SK-N-DZ (cell line): Measurements from ENCODE around the gene NSUN6.

ENCODE experiments used
- DNase-seq: peaks from one replicate; pipeline ENCODE4 v3.0.0-alpha.2; 2015; ENCODE audit warnings: low spot score

Gene NSUN6

DNA sequence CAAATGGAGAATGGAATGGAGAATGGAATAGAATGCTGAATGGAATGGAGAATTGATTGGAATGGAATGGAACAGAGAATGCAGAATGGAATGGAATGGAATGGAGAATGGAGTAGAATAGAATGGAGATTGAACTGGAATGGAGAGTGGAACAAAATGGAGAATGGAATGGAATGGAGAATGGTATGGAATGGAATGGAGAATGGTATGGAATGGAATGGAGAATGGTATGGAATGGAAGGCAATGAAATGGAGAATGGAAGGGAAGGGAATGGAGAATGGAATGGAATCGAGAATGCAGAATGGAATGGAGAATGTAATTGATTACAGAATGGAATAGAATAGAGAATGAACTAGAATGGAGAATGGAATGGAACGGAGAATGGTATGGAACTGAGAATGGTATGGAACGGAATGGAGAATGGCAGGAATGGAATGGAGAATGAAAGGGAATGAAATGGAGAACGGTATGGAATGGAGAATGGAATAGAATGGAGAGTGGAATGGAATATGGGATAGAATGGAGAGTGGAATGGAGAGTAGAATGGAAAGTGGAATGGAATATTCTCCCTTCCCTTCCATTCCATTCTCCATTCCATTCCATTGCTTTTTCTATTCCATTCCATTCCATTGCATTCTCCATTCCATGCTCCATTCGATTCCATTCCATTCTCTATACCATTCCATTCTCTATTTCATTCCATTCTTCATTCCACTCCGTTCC is 88.2 kb downstream of the NSUN6 start:
- DNase-seq, result no peak

DNA sequence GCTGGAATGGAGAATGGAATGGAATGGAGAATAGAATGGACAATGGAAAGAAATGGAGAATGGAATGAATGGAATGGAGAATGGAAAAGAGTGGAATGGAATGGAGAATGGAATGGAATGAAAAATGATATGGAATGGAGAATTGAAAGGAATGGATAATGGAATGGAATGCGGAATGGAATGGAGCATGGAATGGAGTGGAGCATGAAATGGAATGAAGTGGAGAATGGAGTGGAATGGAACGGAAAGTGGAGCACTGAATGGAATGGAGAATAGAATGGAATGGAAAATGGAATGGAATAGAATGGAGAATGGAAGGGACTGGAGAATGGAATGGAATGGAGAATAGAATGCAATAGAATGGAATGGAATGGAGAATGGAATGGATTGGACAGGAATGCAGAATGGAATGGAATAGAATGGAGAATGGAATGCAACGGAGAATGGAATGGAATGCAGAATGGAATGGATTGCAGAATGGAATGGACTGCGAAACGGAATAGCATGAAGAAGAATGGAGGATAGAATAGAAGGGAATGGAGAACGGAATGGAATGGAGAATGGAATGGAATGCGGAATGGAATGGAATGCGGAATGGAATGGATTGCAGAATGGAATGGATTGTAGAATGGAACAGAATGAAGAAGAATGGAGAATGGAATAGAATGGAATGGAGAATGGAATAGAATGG is 89.4 kb downstream of the NSUN6 start:
- DNase-seq, result no peak

DNA sequence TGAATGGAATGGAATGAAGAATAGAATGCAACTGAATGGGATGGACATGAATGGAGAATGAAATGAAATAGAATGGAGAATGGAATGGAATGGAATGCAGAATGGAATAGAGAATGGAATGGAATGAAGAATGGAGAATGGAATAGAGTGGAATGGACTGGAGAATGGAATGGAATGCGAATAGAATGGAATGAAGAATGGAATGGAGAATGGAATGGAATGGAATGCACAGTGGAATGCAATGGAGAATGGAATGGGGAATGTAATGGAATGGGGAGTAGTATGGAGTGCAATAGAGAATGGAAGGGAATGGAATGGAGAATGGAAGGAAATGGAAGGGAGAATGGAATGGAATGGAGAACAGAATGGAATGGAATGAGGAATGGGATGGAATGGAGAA is 93.4 kb downstream of the NSUN6 start:
- DNase-seq, result no peak

DNA sequence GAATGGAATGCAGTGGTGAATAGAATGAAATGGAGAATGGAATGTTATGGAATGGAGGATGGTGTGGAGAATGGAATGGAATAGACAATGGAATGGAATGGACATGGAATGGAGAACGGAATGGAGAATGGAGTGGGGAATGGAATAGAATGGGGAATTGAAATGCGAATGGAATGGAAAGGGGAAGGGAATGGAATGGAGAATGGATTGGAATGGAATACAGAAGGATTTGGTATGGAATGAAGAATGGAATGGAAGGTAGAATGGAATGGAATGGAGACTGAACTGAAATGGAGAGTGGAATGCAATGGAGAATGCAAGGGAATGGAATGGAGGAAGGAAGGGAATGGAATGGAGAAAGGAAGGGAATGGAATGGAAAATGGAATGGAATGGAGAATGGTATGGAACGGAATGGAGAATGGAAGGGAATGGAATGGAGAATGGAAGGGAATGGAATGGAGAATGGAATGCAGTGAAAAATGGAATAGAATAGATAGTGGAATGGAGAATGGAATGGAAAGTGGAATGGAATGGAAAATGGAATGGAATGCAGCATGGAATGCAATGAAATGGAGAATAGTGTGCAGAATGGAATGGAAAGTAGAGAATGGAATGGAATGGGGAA is 94.8 kb downstream of the NSUN6 start:
- DNase-seq, result no peak

DNA sequence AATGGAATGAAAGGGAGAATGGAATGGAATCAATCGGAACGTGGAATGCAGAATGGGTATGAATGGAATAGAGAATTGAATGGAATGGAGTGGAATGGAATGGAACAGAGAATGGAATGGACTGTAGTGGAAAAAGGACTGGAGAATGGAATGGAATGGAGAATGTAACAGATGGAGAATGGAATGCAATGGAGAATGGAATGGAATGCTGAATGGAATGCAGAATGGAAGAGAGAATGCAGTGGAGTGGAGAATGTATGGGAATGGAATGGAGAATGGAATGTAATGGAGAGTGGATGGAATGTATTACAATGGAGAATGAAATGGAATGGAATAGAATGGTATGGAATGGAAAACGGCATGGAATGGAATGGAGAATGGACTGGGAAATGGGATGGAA is 96.9 kb downstream of the NSUN6 start:
- no peak for DNase-seq

DNA sequence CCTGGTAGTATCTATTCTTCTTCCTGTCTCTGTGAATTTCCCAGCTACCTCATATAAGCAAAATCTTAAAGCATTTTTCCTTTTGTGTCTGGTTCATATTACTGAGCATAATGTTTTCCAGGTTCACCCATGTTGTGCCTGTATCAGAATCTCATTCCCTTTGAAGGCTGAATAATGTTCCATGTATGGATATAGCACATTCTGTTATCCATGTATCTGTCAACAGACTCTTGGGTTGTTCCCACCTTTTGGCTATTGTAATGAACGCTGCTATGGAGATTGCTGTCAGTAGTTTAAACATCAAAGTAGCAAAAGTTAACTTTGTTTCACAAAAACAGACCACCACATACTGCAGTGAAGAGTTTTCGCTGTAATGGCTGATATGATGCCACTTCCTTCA is 99.9 kb downstream of the NSUN6 start:
- no peak for DNase-seq

DNA sequence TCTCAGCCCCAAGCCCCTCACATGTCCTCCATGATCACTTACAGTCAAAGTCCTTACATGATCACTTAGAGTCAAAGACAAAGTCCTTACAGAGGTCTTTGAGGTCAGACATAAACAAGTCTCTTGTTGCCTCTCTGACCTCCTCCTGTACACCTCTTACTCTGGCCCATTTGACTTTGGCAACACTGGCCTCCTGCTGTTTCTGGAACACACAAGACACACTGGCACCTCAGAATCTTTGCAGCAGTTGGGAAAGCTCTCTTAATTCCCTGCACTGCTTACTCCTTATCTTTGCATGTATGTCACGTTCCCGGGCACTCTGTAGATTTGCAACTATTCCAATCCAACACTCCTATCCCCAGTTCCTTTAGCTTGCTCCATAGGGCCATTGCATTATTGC is 102.3 kb downstream of the NSUN6 start:
- DNase-seq, result no peak

DNA sequence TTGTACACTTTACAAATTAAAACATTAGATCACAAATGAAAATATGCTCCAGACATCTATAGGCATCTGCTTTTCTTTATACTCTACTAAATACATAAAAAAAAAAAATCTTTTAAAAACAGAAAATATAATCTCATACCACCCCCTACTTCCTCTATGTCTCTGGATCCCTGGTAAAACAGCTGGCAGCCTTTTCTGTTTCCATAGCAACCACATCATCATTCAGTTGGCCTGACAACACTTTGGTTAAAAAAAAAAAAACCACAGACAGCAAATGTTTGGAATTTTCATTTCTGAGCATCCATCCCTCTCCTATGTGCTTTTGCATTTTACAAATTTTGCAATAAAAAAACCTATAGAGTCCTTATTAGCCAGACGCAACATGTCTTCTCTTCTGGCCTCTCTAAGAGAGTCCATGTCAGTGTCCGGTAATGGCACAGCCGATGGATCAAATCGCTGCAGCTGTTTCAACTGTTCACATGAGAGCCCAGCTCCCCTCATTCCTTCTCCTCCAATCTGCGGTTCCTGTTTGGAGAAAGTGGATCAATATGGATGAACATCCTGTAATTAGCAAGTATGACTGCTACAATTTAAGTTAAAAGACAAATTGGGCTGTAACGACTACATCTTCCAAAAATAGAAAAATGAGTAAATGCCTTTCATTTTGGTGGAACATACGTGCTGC is 105.6 kb downstream of the NSUN6 start:
- no peak for DNase-seq

DNA sequence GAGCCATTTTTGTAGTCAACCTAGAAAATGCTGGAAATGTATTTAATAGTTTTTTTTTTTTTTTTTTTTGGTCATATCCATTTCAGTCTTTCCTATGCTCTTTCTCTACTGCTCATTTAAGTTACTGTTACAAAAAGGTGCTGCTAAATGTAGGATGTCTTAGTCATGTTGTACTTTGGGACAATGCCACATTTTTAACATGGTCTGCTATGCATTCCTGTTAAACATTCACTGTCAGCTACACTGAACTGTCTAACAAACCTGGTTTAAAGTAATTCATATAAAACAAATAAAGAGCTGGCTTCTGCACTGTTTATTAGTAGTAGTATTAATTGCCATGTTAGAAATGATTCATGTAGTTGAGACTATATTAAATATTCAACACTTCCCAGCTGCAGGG is 108.6 kb downstream of the NSUN6 start:
- no peak for DNase-seq

DNA sequence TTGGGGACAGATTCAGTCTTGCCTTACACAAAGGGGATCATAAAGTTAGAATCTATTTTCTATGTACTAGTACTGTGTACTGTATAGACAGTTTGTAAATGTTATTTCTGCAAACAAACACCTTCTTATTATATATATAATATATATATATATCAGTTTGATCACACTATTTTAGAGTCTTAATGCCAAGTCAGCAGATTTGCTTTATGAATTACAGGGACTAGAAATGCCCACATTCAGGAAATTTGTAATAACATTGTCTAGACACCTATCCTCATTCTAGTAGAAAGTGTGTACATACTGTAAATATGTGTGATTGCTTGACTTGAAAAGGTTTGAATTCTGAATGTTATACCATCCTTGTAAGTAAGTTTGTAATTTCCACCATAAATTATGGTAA is 111.2 kb downstream of the NSUN6 start:
- DNase-seq, result no peak

DNA sequence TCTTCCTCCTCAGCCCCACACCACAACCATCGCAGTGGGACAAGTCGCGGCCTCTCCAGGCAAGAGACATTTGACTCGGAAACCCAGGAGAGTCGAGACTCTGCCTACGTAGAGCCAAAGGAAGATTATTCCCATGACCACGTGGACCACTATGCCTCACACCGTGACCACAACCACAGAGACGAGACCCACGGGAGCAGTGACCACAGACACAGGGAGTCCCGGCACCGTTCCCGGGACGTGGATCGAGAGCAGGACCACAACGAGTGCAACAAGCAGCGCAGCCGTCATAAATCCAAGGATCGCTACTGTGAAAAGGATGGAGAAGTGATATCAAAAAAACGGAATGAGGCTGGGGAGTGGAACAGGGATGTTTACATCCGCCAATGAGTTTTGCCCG is 112.1 kb downstream of the NSUN6 start:
- DNase-seq, result no peak

DNA sequence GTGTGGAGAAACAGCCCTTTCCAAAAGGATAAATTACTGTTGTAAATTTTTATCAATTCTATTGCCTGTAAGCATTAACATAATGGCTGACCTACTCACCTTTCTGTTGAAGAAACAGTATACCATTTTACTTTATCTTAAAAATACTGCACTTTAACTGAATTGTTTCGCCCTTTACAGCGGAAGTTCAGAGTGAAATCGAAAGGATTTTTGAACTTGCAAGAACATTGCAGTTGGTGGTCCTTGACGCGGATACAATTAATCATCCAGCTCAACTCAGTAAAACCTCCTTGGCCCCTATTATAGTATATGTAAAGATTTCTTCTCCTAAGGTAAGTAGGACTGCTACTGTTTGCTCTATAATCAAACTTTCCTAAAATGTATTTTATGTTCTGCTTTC is 117.5 kb downstream of the NSUN6 start:
- DNase-seq, result no peak

DNA sequence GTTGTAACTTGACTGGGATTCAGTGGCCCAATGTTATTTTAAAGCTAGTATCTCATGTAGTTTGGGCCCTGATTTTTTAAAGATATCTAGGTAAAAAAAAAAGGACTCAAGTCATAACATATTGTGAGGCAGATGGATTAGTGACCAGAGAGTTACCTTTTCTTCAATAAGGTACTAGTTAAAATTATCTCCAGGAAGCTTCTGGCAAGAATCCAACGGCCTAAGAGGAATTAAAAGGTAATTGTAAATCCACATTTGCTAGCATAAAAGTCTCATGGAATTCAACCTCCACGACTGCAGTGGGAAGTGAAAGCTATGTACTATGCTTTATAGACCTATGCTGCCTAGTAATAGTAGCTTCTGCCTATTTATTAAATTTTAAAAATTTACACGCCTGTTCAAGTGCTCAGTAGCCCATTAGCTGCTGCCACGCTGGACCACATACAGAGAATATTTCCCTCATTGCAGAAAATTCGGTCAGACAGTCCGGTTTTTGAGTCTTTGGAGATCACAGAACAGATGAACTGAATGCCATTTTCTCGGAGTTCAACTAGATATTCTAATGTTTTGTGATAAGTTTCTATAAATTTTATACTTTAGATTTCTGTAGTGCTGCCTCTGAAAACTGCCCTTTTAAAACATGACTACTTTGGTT is 118.4 kb downstream of the NSUN6 start:
- no peak for DNase-seq

DNA sequence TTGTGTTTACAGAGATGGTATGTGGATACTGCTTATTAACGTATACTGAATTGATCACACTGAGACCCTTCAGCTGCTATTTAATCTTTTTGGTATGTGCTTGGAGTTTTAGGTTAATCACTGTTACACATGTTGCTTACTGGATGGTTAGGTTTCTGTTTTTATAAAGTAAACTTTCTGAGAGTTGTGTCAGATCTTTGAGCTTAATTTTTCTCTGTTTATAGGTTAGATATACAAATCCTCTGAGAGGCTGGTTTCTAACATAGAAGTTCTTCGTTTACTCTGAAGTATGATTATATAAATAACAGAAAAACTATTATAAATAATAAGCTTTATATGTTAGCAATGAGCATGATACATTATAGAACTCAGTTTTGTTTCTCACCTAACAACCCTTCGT is 123.1 kb downstream of the NSUN6 start:
- DNase-seq, result no peak

DNA sequence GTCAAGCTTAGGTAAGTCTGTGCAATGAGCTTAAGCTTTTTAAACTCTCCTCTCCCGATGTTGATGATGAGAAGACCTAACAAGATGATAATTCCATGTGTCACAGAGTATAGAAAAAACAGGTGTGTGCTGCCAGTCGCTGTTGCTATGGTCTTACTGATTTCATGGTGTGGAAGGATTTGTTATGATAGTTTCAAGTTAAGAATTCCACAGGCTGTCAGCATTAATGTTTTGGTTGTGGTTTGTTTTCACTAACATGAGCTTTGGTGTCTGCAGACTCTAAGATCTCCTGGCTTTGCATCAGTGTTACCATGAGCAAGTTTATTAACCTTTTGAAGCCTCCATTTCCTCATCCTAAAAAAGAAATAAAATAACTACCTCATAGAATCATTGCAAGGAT is 123.7 kb downstream of the NSUN6 start:
- DNase-seq, result no peak

DNA sequence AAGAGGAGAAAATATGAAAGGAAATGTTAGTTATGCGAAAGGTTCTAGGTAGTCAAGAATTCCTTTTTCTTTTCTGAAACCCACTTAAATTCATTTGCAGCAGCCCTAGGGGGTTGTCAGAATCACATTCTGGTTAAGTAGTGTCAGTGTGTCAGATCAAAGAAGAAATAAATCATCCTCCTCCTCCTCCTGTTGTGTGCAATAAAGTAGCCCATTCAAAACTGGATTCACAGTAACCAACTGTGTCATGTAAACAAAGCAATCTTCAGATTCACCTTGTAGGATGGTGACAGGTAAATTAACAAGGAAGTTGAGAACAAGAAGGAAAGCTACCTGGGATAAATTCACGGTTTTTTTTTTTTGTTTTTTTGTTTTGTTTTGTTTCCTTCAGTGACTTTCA is 127.5 kb downstream of the NSUN6 start:
- no peak for DNase-seq

DNA sequence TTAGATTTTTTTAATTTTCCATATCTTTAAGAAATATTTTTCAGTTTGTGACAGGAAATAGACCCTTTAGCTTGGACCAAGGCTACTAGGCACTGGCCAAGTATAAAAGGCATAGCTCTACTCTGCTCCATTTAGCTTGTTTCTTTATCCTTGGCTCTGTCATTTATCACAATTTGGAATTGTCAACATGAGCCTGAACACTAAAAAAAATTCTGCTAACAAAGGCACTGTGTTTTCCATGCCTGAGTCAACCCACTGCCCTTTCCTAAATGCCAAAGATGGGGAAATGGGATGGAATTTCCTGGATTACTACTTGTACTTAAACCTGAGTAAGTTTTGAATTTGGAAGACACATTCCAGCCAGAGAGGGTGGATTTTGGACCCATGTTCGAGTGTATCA is 128.4 kb downstream of the NSUN6 start:
- no peak for DNase-seq

DNA sequence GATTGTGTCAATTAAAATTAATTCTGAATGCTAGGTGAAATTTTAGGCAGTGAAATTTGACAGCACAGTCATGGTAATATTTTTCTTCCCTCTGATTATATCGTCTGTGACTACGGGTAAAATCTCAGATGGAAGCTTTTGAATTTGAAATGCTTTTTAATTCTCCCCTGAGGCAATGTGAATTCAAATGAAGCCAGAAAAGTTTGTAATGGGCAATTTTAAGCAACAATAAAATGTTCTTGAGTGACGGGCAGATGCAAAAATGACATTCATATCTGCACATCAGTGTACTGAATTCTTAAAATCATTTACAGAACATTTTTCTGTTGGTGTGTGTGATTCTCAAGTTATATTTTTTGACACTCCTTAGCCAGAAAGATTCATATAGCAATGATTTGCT is 134.5 kb downstream of the NSUN6 start:
- DNase-seq, result no peak

DNA sequence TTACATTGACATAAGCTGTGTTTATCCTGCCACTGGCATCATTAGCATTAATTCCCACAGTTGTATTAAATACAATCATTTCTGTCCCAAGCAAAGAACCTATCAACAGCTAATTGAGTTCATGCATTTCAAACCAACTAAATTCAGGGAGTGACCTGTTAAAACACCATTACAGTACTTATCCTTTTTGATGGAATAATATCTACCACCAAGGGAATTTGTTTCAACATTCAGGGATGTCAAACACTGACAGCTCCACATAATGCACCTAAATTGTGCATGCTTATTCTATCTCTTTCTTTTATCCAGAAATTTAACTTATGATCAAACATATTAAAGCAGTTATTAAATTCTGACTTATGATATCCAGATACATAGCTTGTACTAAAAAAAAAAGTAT is 136.8 kb downstream of the NSUN6 start:
- no peak for DNase-seq

DNA sequence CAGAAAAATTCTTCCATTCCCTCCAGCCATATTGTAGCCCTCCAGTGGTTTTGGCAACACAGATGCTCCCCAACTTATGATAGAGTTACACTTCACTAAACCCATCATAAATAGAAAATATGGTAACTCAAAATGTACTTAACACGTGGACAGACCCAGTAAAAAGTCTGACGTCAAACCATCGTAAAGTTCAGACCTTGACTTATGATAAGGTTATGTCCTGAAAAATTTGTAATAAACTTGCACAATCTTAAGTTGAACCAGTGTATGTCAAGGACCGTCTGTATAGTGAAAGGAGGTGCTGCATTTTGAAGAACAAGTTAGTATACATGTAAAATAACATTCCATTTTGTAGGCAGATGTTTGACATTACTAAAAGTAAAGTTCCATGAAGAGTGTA is 142.8 kb downstream of the NSUN6 start:
- no peak for DNase-seq

DNA sequence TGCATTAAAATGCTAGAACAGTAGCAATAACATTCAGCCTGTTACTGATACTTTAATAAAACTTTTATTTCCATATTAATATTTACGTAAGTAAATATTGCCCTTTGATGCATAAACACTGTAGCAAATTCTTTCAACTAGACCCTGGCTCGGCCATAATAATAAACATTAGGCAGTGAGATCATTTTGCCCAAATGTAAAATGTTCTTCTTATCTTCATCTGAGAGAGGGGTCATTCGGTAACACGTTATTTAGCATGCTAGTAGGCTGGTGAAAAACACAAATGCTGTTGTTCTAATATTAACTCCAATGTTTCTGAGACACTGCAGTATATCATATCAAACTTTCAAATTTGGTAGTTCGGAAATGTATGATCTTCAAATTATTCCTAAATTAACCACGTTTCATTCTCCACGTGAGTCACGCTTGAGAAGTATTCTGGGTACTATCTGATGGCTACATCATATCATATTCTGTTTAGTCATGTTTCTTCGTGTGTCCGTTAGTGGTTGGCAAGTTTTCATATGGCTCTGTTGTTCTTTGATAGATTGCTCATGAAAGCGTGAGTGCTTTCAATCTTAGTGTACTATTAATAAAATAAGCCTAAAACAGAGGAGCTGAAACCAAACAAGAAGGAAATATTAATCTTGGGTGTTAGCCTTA is 145.8 kb downstream of the NSUN6 start:
- no peak for DNase-seq

DNA sequence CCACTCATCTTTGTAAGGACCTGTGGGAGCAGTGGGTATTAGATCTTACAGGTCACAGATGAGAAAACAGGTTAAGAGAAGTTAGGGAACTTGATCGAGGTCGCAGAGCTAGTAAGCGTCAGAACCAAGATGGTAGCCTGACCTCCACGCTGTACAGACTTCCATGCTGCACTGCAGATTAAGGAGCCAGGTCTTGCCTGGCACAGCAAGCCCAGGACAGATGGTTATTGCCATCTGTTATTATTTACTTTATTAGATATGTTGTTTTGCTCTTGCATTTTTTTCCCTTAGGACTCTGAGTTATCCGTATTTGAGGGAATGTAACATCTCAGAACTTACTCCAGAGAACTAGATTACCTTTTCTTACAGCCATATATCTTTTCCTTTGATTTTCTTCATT is 147.2 kb downstream of the NSUN6 start:
- no peak for DNase-seq
